ENCODE measurements around the gene PLD6. TPM values are rescaled to one million over a fixed set of nuclear protein-coding genes. Genes with fewer than 3 reads are reported as not detected.

PLD6 gene
- total RNA-seq, 6 donors from 2014 or later: 2.3 to 5.0 (median 3.4) TPM

DNA sequence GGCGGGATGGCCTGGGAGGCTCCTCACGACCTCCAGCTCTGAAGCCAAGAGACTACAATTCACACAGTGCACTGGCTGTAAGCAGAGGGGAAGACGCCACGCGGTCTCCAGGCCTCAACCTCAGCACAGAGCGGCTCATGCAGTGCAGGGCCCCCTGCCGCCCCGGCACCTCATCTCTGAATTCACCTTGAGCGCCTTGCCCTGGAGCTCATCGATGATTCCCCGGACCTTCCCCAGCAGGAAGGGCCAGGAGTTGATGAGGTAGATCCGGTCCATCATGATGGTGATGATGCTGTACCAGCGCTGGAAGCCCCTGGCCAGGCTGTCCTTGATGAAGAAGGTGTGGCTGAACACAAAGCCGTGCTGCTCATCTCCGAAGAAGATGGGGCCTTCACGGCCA is 17.6 kb upstream of the PLD6 start:
- DNase-seq: peak in 1 of 2 donors; percentile 53
- H3K27ac ChIP-seq: no peak overlapping the region
- no peaks in the 10 kb centered on the region for H3K9me3 ChIP-seq
- peaks cover 74 to 100% (median 98%) of the 10 kb centered on the region in 4 donors for H3K36me3 ChIP-seq
- no peaks in the 10 kb centered on the region for H3K4me1 ChIP-seq
- TF ChIP-seq EP300 (IDR thresholded peaks at IDR 0.05): no peak
- TF ChIP-seq, protein P1, sequence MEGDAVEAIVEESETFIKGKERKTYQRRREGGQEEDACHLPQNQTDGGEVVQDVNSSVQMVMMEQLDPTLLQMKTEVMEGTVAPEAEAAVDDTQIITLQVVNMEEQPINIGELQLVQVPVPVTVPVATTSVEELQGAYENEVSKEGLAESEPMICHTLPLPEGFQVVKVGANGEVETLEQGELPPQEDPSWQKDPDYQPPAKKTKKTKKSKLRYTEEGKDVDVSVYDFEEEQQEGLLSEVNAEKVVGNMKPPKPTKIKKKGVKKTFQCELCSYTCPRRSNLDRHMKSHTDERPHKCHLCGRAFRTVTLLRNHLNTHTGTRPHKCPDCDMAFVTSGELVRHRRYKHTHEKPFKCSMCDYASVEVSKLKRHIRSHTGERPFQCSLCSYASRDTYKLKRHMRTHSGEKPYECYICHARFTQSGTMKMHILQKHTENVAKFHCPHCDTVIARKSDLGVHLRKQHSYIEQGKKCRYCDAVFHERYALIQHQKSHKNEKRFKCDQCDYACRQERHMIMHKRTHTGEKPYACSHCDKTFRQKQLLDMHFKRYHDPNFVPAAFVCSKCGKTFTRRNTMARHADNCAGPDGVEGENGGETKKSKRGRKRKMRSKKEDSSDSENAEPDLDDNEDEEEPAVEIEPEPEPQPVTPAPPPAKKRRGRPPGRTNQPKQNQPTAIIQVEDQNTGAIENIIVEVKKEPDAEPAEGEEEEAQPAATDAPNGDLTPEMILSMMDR (IDR thresholded peaks at IDR 0.05): no peak
- TF ChIP-seq POLR2A (IDR thresholded peaks at IDR 0.05): no peak
- TF ChIP-seq POLR2AphosphoS5 (IDR thresholded peaks at IDR 0.05): no peak
- H3K4me3 ChIP-seq: no peak overlapping the region
- no peak for ATAC-seq (ENCODE audit: low FRiP score in 2 of 2)
- no peaks in the 10 kb centered on the region for H3K27me3 ChIP-seq
- 96 to 98% methylated on average over 8 to 15 of the region's 16 CpGs for WGBS, 2 donors

DNA sequence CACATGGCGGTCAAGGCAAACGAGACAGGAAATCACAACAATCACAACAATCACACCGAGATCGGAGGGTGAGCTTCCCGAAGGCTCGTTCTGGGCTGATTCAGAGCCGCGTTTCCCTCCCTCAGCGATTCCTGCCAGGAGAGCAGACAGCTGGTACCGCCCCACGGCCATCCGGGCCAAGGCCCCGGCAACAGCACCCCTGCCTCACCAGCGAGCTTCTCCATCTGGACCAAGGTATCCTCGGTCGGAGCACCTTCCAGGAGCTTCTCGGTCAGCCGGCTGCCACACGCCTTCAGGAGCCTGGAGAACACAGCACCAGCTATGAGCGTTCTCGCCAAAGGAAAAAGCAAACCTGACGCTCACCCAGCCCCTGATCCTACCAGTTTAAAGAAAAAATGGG is 15.2 kb upstream of the PLD6 start:
- H3K27me3 ChIP-seq: no peaks in the 10 kb centered on the region
- 92 to 98% methylated on average over 17 to 20 of the region's 22 CpGs for WGBS, 2 donors
- ATAC-seq (ENCODE audit: low FRiP score in 2 of 2) (no peak), DNase-seq (peak in 1 of 2 donors; percentile 58)
- no peak for TF ChIP-seq POLR2AphosphoS5 (IDR thresholded peaks at IDR 0.05)
- TF ChIP-seq, protein P1 (IDR thresholded peaks at IDR 0.05): no peak
- TF ChIP-seq EP300 (IDR thresholded peaks at IDR 0.05): no peak
- TF ChIP-seq POLR2A (IDR thresholded peaks at IDR 0.05): no peak
- no peaks in the 10 kb centered on the region for H3K9me3 ChIP-seq
- no peak overlapping the region for H3K27ac ChIP-seq
- no peaks in the 10 kb centered on the region for H3K4me1 ChIP-seq
- no peak overlapping the region for H3K4me3 ChIP-seq
- peaks cover 79 to 100% (median 97%) of the 10 kb centered on the region in 4 donors for H3K36me3 ChIP-seq

DNA sequence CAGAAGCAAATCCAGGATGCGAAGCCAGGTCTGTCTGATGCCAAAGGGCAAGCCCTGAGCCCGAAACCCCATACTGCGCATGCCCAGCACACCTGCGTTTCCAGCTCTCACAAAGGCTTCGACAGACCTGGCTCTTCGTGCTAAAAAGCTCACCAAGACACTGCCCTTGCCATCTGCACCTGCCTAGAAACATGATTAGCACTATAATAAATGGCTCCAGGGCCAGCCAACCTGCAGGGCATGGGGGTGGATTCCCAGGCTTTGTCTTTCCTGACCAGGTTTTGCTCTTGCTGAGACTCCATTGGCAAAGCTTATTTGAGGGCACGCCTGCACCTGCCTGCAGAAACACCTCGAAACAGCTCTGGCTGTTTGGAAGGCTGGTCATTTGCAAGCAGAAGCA is 14.4 kb upstream of the PLD6 start:
- H3K9me3 ChIP-seq: no peaks in the 10 kb centered on the region
- no peaks in the 10 kb centered on the region for H3K27me3 ChIP-seq
- no peak overlapping the region for H3K27ac ChIP-seq
- DNase-seq (no peak), ATAC-seq (ENCODE audit: low FRiP score in 2 of 2) (no peak)
- H3K36me3 ChIP-seq: peaks cover 76 to 100% (median 97%) of the 10 kb centered on the region in 4 donors
- no peaks in the 10 kb centered on the region for H3K4me1 ChIP-seq
- WGBS, 2 donors: 70 to 91% methylated on average over 2 to 8 of the region's 8 CpGs
- no peak for TF ChIP-seq POLR2A (IDR thresholded peaks at IDR 0.05)
- no peak for TF ChIP-seq POLR2AphosphoS5 (IDR thresholded peaks at IDR 0.05)
- no peak overlapping the region for H3K4me3 ChIP-seq

DNA sequence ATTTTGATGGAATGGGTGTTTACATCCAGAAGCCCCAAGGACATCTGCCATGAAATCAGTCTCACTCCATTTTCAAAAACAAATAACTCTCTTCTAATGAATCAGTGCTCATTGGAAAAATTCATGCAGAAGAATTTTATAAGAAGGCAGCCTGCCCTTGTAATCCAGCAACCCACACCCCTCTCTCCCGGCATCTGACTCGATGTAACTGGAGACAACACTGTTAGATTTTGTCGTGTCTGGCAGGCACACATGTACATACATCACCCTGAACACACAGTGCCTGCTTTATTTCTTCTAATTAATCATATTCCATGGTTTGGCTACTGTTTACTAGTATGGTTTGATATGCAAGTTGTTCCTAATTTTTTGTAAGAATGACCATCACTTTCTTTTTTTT is 11.9 kb upstream of the PLD6 start:
- Histone ChIP-seq H3K4me1 (no peaks in the 10 kb centered on the region), H3K9me3 (no peaks in the 10 kb centered on the region), H3K27ac (no peak overlapping the region), H3K4me3 (no peak overlapping the region), H3K27me3 (no peaks in the 10 kb centered on the region), H3K36me3 (peaks cover 78 to 100% (median 97%) of the 10 kb centered on the region in 4 donors)
- no peak for TF ChIP-seq POLR2A (IDR thresholded peaks at IDR 0.05)
- TF ChIP-seq EP300 (IDR thresholded peaks at IDR 0.05): no peak
- TF ChIP-seq, protein P1 (IDR thresholded peaks at IDR 0.05): no peak
- no peak for TF ChIP-seq POLR2AphosphoS5 (IDR thresholded peaks at IDR 0.05)
- DNase-seq (no peak), ATAC-seq (ENCODE audit: low FRiP score in 2 of 2) (no peak)
- 86 to 97% methylated on average over 3 of the region's 3 CpGs for WGBS, 2 donors

DNA sequence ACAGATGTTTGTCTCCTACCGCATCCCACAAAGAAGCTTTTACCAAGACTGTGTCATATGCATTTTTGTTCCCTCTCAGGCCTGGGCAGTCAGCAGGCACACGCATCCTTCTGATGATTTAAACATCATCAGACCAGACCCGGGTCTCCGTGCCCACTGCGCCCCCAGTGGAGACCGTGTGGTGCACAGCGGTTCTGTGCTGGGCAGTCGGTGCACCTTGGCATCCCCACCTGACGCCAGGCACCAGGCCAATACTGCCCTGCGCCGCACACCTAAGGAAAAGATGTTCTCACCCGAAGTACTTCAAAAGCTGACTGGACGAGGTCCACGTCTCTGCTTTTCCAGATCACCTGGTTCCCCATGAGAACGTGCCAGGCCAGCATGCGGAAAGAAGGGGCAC is 10.6 kb upstream of the PLD6 start:
- peak in 1 of 2 donors; percentile 56 for DNase-seq
- WGBS, 2 donors: 93 to 94% methylated on average over 13 to 16 of the region's 16 CpGs
- peaks cover 72 to 99% (median 93%) of the 10 kb centered on the region in 4 donors for H3K36me3 ChIP-seq

More for the DNA sequence above, 10.6 kb upstream of the PLD6 start:
- Histone ChIP-seq H3K4me1 (no peaks in the 10 kb centered on the region), H3K4me3 (no peak overlapping the region), H3K9me3 (no peaks in the 10 kb centered on the region), H3K27me3 (no peaks in the 10 kb centered on the region), H3K27ac (no peak overlapping the region)
- TF ChIP-seq POLR2A (IDR thresholded peaks at IDR 0.05) (no peak), POLR2AphosphoS5 (IDR thresholded peaks at IDR 0.05) (no peak), EP300 (IDR thresholded peaks at IDR 0.05) (no peak)
- TF ChIP-seq, protein P1 (IDR thresholded peaks at IDR 0.05): no peak
- no peak for ATAC-seq (ENCODE audit: low FRiP score in 2 of 2)

Measured in upper lobe of left lung (tissue), 6 donors.